MM.1S (cell line): ENCODE measurements around the gene PDCD5.

Source experiments
- EZH2 ChIP-seq: fragments of 300-600 bp; sonication (generic); optimal IDR thresholded peaks from 2 replicates; pipeline ENCODE3; 2017; ENCODE audit warnings: low read depth, mild to moderate bottlenecking, antibody characterized with exemption, low read length, mixed read lengths
- TF ChIP-seq, protein P1 (sequence below): fragments of 300-600 bp; sonication (generic); IDR thresholded peaks from 2 replicates; pipeline ENCODE4 v1.5.1; 2016; ENCODE audit warnings: antibody characterized with exemption, low read length, mixed read lengths

DNA sequence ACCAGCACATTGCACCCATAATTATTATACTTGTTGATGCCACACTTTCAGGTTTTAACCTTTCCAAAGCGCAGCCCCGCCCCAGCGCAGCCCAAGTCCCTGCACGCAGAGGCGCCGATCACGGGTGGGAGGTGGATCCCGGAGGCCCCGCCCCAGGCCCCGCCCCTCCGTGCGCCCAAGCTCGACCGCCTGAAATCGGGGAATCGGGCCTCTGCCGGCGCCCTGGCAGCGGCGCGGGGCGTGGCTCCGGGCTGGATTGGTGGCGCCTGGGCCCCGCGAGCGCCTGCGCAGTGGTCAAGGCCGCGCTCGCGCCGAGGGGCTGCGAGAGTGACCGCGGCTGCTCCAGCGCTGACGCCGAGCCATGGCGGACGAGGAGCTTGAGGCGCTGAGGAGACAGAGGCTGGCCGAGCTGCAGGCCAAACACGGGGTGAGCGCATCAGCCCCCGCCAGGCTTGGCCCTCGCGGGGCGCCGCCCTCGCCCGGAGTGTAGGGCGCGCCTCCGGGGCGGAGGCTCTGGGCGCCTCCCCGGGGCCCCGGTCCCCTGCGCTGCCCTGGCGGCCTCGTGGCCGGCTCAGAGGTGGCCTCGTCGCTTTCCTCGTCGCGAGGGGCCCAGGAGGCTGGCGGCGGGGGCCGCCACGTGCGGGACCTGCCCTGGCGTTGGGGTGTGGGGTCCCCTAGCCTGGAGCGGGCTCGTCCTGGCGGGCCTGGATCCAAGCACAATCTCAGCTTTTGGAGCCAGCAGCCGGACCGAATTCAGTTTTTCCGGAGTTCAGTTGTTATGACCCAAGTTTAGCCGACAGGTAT lies at the start of gene PDCD5:
- TF ChIP-seq, protein P1, sequence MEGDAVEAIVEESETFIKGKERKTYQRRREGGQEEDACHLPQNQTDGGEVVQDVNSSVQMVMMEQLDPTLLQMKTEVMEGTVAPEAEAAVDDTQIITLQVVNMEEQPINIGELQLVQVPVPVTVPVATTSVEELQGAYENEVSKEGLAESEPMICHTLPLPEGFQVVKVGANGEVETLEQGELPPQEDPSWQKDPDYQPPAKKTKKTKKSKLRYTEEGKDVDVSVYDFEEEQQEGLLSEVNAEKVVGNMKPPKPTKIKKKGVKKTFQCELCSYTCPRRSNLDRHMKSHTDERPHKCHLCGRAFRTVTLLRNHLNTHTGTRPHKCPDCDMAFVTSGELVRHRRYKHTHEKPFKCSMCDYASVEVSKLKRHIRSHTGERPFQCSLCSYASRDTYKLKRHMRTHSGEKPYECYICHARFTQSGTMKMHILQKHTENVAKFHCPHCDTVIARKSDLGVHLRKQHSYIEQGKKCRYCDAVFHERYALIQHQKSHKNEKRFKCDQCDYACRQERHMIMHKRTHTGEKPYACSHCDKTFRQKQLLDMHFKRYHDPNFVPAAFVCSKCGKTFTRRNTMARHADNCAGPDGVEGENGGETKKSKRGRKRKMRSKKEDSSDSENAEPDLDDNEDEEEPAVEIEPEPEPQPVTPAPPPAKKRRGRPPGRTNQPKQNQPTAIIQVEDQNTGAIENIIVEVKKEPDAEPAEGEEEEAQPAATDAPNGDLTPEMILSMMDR = no peak
- no peak for TF ChIP-seq EZH2
